Activated CD4-positive, alpha-beta T cell treated with anti-CD3 and anti-CD28 coated beads for 36 hours (primary cell): ENCODE results near the gene TENM4. TPM values are rescaled to one million over a fixed set of nuclear protein-coding genes. Genes with fewer than 3 reads are reported as not detected.

ENCODE experiments used
- ATAC-seq: fragments of 200-7000 bp; cut with Tn5 transposase; one replicate; pipeline ENCODE4 v1.10.0; 2021; ENCODE audit warnings: mild to moderate bottlenecking, moderate library complexity
- CTCF ChIA-PET: fragments of 350-600 bp; sonication (Branson Sonifier 250); formaldehyde crosslinking; loops from one replicate; lab custom pipeline; 2021; ENCODE audit warnings: antibody characterized with exemption; lab: Charles Lee
- POLR2A ChIA-PET: fragments of 350-600 bp; sonication (Branson Sonifier 250); formaldehyde crosslinking; loops from one replicate; lab custom pipeline; 2021; ENCODE audit warnings: antibody characterized with exemption, inconsistent platforms; lab: Charles Lee
- DNase-seq: peaks from one replicate; pipeline ENCODE4 v3.0.0-alpha.2; 2020
- H3K27ac Mint-ChIP-seq: one replicate; pipeline ENCODE4 v1.8.0; 2021; ENCODE audit warnings: mixed read lengths
- H3K27me3 Mint-ChIP-seq: one replicate; pipeline ENCODE4 v1.8.0; 2021; ENCODE audit warnings: mixed read lengths
- H3K36me3 Mint-ChIP-seq: one replicate; pipeline ENCODE4 v1.8.0; 2021; ENCODE audit warnings: low read depth, mixed read lengths
- H3K4me1 Mint-ChIP-seq: one replicate; pipeline ENCODE4 v1.8.0; 2021; ENCODE audit warnings: mixed read lengths
- H3K4me3 Mint-ChIP-seq: one replicate; pipeline ENCODE4 v1.8.0; 2021; ENCODE audit warnings: mild to moderate bottlenecking, moderate library complexity, mixed read lengths
- H3K9me3 Mint-ChIP-seq: one replicate; pipeline ENCODE4 v1.8.0; 2021; ENCODE audit warnings: low read depth, mixed read lengths
- intact Hi-C, 2 experiments: fragments of 100-400 bp; cut with DNase I in 1 of 2; cut with micrococcal nuclease in 1 of 2; formaldehyde crosslinking; loops; one replicate each; pipeline versions ENCODE4 v1.14.2 to v1.15.1; 2022 to 2024; cut with DNase I, micrococcal nuclease
- total RNA-seq, 2 experiments: library from RNA; stranded (reverse); gene quantifications; one replicate each; pipeline ENCODE4 v1.2.3, GENCODE V29; 2021

The TENM4 gene
- total RNA-seq, 2 experiments from 2014 or later, result not detected

DNA sequence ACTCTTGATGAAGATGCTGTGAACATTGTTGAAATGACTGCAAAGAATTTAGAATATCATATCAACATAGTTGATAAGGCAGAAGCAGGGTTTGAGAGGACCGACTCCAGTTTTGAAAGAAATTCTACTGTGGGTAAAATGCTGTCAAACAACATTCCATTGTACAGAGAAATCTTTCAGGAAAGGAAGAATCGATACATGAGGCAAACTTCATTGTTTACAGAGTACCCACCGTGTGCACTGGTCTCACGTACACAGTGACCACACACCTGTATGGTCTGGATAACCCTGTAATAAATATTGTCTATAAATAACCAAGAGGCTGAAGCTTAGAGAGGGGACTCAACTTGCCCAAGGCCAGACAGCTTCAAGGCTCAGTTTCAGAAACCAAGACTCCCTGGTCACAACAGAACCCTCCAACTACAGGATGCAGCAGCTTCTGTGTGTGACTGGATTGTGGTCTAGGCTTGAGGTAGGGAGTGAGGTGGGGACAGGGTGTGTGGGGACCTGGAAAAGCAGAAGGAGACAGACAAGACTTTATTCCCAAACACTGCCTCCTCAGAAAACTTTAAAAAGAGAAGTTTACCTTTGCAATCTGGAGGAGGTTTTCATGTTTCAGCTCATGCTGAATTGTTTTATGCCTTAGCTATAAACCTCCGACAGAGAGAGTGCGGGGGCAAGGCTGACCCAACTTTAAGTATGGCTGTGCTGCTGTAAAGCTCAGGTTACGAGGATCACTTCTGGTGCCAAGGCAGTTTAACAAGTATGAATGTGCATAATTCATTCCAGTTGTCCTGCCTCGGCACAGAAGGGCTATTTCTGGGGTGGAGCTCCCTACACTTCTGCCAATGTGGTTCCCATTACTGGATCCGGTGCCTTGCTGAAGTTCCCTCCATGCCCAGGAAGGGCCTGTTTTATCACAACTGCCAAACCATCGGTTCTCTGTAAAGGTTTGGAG is 493.6 kb downstream of the TENM4 start:
- ChIA-PET CTCF (no interaction called here), POLR2A (no interaction called here)
- Mint-ChIP-seq H3K27me3 (peaks cover 6% of the 10 kb centered on the region), H3K27ac (no peak overlapping the region), H3K4me3 (no peak overlapping the region), H3K36me3 (no peaks in the 10 kb centered on the region), H3K4me1 (no peaks in the 10 kb centered on the region), H3K9me3 (no peaks in the 10 kb centered on the region)
- ATAC-seq, result no peak
- intact Hi-C loops, result no loop called here
- DNase-seq, result no peak

DNA sequence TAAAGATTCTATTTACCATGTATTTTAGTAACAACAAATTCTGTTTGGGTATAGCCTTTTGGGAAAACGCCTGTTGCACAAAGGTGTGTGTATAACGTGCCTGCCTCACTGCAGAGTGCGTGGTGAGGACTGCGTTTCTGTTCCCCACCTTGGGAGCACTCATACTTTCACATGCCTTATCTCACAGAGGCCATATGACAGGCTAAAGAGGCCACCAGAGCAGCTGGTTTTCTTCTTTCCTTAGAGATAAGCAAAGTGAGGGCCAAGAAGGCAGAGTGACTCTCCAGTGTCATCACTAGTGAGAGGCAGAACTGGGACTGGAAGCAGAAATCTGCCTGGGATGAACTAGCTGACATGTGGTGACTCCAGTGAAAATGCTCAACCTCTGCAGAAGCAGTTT is 497.0 kb downstream of the TENM4 start:
- H3K4me1 Mint-ChIP-seq, result no peaks in the 10 kb centered on the region
- POLR2A ChIA-PET, result no interaction called here
- no peaks in the 10 kb centered on the region for H3K9me3 Mint-ChIP-seq
- DNase-seq (no peak), ATAC-seq (no peak)
- peaks cover 6% of the 10 kb centered on the region for H3K27me3 Mint-ChIP-seq
- CTCF ChIA-PET, result no interaction called here
- no peaks in the 10 kb centered on the region for H3K36me3 Mint-ChIP-seq
- no peak overlapping the region for H3K27ac Mint-ChIP-seq
- intact Hi-C loops, result no loop called here
- H3K4me3 Mint-ChIP-seq, result no peak overlapping the region

DNA sequence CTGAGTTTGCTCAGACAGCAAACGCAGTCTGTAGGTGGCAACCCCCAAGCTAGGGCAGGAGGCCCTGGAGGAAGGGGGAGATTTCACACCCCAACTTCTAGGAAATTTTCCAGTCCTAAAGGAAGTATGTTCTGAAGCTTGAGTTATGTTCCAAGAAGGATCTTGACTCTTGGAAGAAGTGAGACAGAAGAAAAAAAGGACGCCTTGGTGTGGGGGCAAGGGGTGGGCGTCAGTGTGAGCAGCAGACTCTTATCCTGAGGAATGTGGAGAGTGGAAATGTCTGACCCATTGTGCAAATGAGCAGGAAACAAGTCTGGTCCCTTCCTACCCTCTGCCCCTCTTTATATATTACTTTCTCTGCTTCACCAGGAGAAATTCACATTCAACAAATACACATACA is 497.7 kb downstream of the TENM4 start:
- intact Hi-C loops, result no loop called here
- Mint-ChIP-seq H3K9me3 (no peaks in the 10 kb centered on the region), H3K27me3 (peaks cover 6% of the 10 kb centered on the region), H3K4me1 (no peaks in the 10 kb centered on the region), H3K27ac (no peak overlapping the region), H3K36me3 (no peaks in the 10 kb centered on the region), H3K4me3 (no peak overlapping the region)
- ChIA-PET CTCF (no interaction called here), POLR2A (no interaction called here)
- ATAC-seq (no peak), DNase-seq (no peak)

DNA sequence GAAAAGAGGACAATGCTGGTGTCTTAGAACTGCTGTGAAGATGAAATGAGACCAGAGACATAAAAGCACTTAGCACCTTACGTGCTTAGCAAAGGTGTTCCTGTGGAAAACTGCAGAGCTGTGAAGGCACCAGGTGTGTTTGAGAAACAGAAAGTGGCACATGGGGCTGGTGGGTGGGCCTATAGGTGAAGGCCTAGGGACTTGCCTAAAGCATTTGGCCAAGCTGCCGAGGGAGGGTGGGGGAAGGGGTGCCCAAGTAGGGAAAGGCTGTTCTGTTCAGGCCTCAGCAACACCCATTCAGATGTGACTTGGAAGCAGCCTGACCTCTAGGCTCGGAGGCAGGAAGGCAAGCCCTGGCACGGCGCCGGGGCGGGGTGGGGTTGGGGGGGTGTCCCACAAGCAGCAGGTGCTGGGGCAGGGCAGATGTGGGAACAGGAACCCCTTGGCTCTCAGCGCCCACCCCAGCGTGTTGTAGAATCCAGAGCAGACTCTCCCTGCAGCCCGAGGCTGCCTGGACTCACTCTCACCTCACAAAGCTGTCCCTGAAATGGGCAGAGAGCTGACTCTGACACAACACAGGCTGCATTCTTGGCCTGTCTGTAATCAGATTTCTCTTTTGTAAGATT is 499.5 kb downstream of the TENM4 start:
- peaks cover 6% of the 10 kb centered on the region for H3K27me3 Mint-ChIP-seq
- H3K4me1 Mint-ChIP-seq, result no peaks in the 10 kb centered on the region
- ATAC-seq (no peak), DNase-seq (no peak)
- intact Hi-C loops, result no loop called here
- no peaks in the 10 kb centered on the region for H3K36me3 Mint-ChIP-seq
- CTCF ChIA-PET, result no interaction called here
- no peak overlapping the region for H3K4me3 Mint-ChIP-seq
- H3K27ac Mint-ChIP-seq, result no peak overlapping the region
- POLR2A ChIA-PET, result no interaction called here
- no peaks in the 10 kb centered on the region for H3K9me3 Mint-ChIP-seq

DNA sequence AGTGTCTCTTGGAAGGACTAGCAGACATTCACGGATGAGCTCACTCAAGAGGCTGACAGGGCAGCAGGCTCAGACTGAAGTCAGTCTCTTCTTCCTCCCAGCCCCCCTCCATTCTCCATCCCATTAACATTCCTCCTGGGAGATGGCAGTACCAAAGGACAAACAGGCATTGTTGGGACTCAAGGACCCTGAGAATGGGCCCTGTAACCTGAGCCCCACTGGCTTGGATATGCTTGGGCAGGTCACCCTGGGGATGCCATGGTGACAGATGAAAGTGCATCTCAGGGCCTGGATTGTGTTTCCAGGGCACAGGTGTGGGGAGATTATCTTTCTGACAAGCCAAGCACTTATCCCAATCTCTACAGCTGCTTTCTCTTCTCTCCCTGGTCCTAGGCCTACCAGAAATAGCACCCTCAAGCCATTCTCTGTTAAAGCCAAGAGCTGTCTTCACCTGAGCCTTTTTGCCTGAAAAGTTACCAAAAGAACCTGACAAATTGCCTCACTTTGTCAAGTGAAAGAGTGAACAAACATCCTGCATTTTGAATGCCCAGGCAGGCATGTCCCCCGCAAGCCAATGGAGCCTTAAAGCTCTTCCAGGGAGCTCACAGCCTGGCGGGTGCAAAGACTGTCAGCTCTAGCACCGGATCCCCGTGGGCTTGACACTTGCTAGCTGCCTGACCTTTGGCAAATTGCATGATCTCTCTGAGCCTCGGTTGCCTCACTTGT is 500.2 kb downstream of the TENM4 start:
- H3K27me3 Mint-ChIP-seq, result peaks cover 6% of the 10 kb centered on the region
- no peak overlapping the region for H3K4me3 Mint-ChIP-seq
- H3K9me3 Mint-ChIP-seq, result no peaks in the 10 kb centered on the region
- H3K4me1 Mint-ChIP-seq, result no peaks in the 10 kb centered on the region
- ATAC-seq (no peak), DNase-seq (no peak)
- H3K27ac Mint-ChIP-seq, result no peak overlapping the region
- intact Hi-C loops, result no loop called here
- CTCF ChIA-PET, result no interaction called here
- no peaks in the 10 kb centered on the region for H3K36me3 Mint-ChIP-seq
- POLR2A ChIA-PET, result no interaction called here

DNA sequence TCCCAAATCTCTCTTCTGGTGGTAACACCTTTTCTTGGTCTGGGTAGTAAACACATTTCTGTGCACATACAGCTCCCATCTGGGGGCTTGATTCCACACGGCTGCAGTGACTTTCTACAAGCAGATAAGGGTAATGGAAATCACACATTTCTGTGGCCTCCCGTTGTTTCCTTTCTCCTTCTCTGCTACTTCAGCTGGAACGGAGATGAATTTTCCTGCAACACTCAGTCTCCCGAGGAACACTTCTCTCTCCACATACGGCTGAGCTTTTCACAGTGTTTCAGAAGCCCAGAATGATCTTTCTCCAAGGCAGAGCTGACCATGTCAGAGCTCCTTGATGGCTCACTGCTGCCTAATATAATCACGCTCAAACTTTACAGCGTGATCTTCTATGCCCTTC is 501.9 kb downstream of the TENM4 start:
- Mint-ChIP-seq H3K4me3 (no peak overlapping the region), H3K36me3 (no peaks in the 10 kb centered on the region), H3K27ac (no peak overlapping the region), H3K4me1 (no peaks in the 10 kb centered on the region), H3K9me3 (no peaks in the 10 kb centered on the region), H3K27me3 (peaks cover 6% of the 10 kb centered on the region)
- intact Hi-C loops, result no loop called here
- DNase-seq (no peak), ATAC-seq (no peak)
- ChIA-PET CTCF (interaction anchor here (0.6 kb wide), 1 partner anchor 69 kb away, joined by 3 read pairs; no protein-coding TSS in a partner anchor), POLR2A (no interaction called here)

DNA sequence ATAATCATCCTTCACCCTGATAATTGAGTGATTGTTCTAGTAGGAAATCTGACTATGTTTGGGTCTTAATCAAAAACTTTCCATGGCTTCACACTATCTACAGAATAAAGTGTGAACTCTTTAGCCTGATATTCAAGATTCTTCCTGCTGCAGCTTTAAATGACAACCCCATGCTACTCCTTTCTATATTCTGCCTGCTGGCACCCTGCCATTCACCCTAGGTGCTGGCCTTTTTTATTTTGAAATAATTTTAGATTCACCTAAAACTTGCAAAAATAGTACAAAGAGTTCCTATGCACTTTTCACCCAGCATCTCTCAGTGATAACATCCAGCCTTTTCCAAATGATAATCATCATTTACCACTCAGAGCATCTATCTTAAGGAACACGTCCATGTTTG is 502.8 kb downstream of the TENM4 start:
- intact Hi-C loops, result no loop called here

DNA sequence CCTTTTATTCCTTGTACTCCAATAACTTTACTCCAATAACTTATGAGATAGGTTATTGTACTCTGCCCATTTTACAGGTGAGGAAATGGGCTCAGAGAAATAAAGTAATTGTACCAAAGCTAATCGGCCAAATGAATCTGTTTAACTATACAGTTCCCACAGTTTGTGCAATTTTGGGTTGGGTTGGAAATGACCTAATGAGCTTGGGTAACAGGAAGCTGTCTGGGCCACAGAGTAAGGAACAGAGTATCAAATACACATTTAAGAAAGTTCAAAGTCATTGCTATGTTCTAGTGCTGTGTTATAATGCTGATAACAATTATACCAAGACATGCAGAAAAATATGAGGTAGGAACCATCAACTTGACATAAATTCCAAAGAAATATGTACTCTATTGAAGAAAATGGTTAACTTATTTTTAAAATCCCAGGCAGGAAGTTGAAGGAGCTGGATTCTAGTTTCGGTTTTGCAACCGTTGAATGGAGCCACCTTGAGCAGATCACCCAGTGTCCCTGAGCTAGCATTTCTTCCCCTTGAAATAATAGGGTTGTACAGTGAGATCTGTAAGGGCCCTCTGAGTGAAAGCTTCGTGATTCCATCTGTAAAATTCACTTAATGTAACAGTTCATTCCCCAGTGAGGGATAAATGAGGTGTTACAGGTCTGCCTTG is 505.3 kb downstream of the TENM4 start:
- Mint-ChIP-seq H3K4me3 (no peak overlapping the region), H3K36me3 (no peaks in the 10 kb centered on the region), H3K4me1 (no peaks in the 10 kb centered on the region), H3K9me3 (no peaks in the 10 kb centered on the region), H3K27ac (no peak overlapping the region), H3K27me3 (no peaks in the 10 kb centered on the region)
- no peak for ATAC-seq
- no peak for DNase-seq
- ChIA-PET POLR2A (no interaction called here), CTCF (interaction anchor here (0.5 kb wide), 1 partner anchor 294 kb away, joined by 3 read pairs; no protein-coding TSS in a partner anchor)
- intact Hi-C loops, result no loop called here

More for the DNA sequence above, 502.8 kb downstream of the TENM4 start:
- H3K27ac Mint-ChIP-seq, result no peak overlapping the region
- DNase-seq (no peak), ATAC-seq (no peak)
- POLR2A ChIA-PET, result no interaction called here
- CTCF ChIA-PET, result interaction anchor here (0.7 kb wide), 1 partner anchor 12 kb away, joined by 3 read pairs; no protein-coding TSS in a partner anchor
- no peak overlapping the region for H3K4me3 Mint-ChIP-seq
- no peaks in the 10 kb centered on the region for H3K4me1 Mint-ChIP-seq
- H3K36me3 Mint-ChIP-seq, result no peaks in the 10 kb centered on the region
- no peaks in the 10 kb centered on the region for H3K9me3 Mint-ChIP-seq
- peaks cover 6% of the 10 kb centered on the region for H3K27me3 Mint-ChIP-seq

DNA sequence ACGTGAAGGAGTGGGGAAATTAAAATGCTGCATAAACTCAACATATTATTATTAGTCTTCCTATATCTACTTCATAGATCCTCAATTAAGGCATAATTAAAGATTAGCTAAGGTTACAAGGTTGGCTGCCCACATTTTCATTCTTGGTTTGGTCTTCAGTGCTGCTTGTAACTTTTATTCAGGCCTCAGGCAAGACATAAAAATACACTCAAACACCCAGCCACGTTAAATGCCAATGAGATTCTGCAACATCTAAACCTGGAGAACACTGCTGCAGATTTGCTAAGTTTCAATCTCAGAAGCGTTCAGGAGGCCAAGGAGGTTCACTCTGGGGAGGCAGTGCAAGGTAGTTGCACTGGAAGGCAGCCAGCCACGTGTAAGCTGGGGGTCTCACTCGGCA is 507.5 kb downstream of the TENM4 start:
- Mint-ChIP-seq H3K9me3 (no peaks in the 10 kb centered on the region), H3K4me3 (no peak overlapping the region), H3K27me3 (peaks cover 2% of the 10 kb centered on the region), H3K36me3 (no peaks in the 10 kb centered on the region), H3K27ac (no peak overlapping the region), H3K4me1 (no peaks in the 10 kb centered on the region)
- ChIA-PET CTCF (no interaction called here), POLR2A (no interaction called here)
- no peak for DNase-seq
- intact Hi-C loops, result no loop called here
- ATAC-seq, result no peak

DNA sequence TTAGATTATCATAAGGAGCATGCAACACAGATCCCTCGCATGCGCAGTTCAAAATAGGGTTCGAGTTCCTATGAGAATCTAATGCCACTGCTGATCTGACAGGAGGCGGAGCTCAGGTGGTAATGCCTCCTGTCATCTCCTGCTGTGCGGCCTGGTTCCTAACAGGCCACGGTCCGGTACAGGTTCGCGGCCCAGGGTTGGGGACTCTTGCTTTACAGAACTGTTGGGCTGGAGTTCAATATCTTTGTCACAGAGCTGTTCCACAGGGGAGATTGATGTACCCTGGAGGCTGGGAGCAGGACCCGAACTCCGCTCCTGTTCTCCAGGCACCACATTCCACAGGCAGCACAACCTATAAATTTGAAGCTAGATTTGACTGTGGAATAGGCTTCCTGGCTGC is 508.1 kb downstream of the TENM4 start:
- ATAC-seq (no peak), DNase-seq (no peak)
- no peaks in the 10 kb centered on the region for H3K4me1 Mint-ChIP-seq
- POLR2A ChIA-PET, result no interaction called here
- H3K27ac Mint-ChIP-seq, result no peak overlapping the region
- no peaks in the 10 kb centered on the region for H3K9me3 Mint-ChIP-seq
- no peaks in the 10 kb centered on the region for H3K36me3 Mint-ChIP-seq
- peaks cover 3% of the 10 kb centered on the region for H3K27me3 Mint-ChIP-seq
- no peak overlapping the region for H3K4me3 Mint-ChIP-seq
- intact Hi-C loops, result no loop called here
- CTCF ChIA-PET, result no interaction called here

DNA sequence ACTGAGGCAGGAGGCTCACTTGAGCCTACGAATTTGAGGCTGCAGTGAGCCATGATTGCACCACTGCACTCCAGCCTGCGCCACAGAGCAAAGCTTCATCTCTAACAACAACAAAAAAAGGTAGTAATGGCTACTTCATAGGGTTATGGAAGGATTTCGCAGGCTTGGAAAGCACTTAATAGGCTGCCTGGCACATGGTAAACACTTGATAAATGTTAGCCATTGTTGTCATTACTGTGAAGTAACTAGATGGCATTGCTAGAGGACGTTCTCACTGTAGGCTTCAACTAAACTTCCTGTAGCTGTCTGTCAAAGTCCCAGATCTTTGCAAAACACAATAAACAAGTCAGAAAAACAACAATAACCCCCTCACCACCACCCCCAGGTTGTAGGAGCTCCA is 508.9 kb downstream of the TENM4 start:
- Mint-ChIP-seq H3K9me3 (no peaks in the 10 kb centered on the region), H3K4me3 (no peak overlapping the region), H3K27ac (no peak overlapping the region), H3K4me1 (no peaks in the 10 kb centered on the region), H3K27me3 (peaks cover 4% of the 10 kb centered on the region), H3K36me3 (no peaks in the 10 kb centered on the region)
- ATAC-seq, result no peak
- intact Hi-C loops, result no loop called here
- no peak for DNase-seq
- ChIA-PET CTCF (no interaction called here), POLR2A (no interaction called here)
